A673 (cell line): ENCODE results near the gene SYTL4. TPM values are rescaled to one million over a fixed set of nuclear protein-coding genes. Genes with fewer than 3 reads are reported as not detected.

ENCODE experiments used
- BruUV-seq: library from RNA; stranded (reverse); fragments of 400-500 nt; replicated peaks from 2 replicates; lab custom pipeline; 2021; lab: Mats Ljungman, UMichigan
- CTCF ChIA-PET: fragments of 300-600 bp; sonication (Branson Sonifier 250); formaldehyde crosslinking; loops from one replicate; lab custom pipeline; 2022; ENCODE audit warnings: antibody characterized with exemption; lab: Charles Lee
- POLR2A ChIA-PET: fragments of 300-600 bp; sonication (Branson Sonifier 250); formaldehyde crosslinking; loops from one replicate; lab custom pipeline; 2022; ENCODE audit warnings: antibody characterized with exemption; ENCODE audit not compliant: low non-redundant PET; lab: Charles Lee
- DNase-seq: peaks from one replicate; pipeline ENCODE4 v3.0.0-alpha.2; 2015; ENCODE audit warnings: low spot score
- H3K27ac ChIP-seq: fragments of 200-600 bp; sonication (generic); 2 replicates; pipeline ENCODE4 v1.5.1; 2016; ENCODE audit warnings: mixed run types, low read depth, mild to moderate bottlenecking, mixed read lengths, antibody characterized with exemption, low read length; ENCODE audit not compliant: poor library complexity, severe bottlenecking
- H3K27me3 ChIP-seq: fragments of 200-600 bp; sonication (generic); replicated peaks from 2 replicates; pipeline ENCODE4 v1.6.1; 2017; ENCODE audit warnings: mixed run types, low read depth, mild to moderate bottlenecking, mixed read lengths, antibody characterized with exemption, low read length; ENCODE audit not compliant: insufficient read depth, poor library complexity
- H3K36me3 ChIP-seq: fragments of 200-600 bp; sonication (generic); 2 replicates; pipeline ENCODE4 v1.6.1; 2016; ENCODE audit warnings: mixed run types, mild to moderate bottlenecking, mixed read lengths, antibody characterized with exemption, low read length; ENCODE audit not compliant: insufficient read depth, poor library complexity, severe bottlenecking
- H3K4me1 ChIP-seq: fragments of 200-600 bp; sonication (generic); 2 replicates; pipeline ENCODE4 v1.6.1; 2017; ENCODE audit warnings: mixed run types, mild to moderate bottlenecking, mixed read lengths, antibody characterized with exemption, low read length; ENCODE audit not compliant: insufficient read depth, poor library complexity, severe bottlenecking
- H3K4me3 ChIP-seq: fragments of 200-600 bp; sonication (generic); 2 replicates; pipeline ENCODE4 v1.5.1; 2016; ENCODE audit warnings: low read depth, mixed run types, mild to moderate bottlenecking, mixed read lengths, low read length; ENCODE audit not compliant: poor library complexity, severe bottlenecking
- H3K9me3 ChIP-seq: fragments of 200-600 bp; sonication (generic); 2 replicates; pipeline ENCODE4 v1.6.1; 2016; ENCODE audit warnings: mixed run types, low read depth, mild to moderate bottlenecking, mixed read lengths, antibody characterized with exemption, low read length; ENCODE audit not compliant: poor library complexity, severe bottlenecking
- CTCF ChIP-seq: fragments of 300-800, 200-600 bp; sonication (generic); conservative IDR thresholded peaks from 2 replicates; pipeline ENCODE4 v1.5.1; 2017; ENCODE audit warnings: low read depth, mild to moderate bottlenecking, antibody characterized with exemption, low read length, moderate library complexity, mixed read lengths
- EZH2 ChIP-seq: fragments of 200-600 bp; sonication (generic); IDR thresholded peaks from 2 replicates; pipeline ENCODE4 v1.6.1; 2017; ENCODE audit warnings: borderline replicate concordance, low read depth, mild to moderate bottlenecking, mixed read lengths, antibody characterized with exemption, low read length; ENCODE audit not compliant: poor library complexity, severe bottlenecking
- intact Hi-C: fragments of 100-400 bp; cut with micrococcal nuclease; formaldehyde crosslinking; loops from one replicate; pipeline ENCODE4 v1.10.0; 2022; ENCODE audit not compliant: unreplicated experiment
- total RNA-seq: library from RNA; stranded (reverse); gene quantifications from 2 replicates; pipeline ENCODE4 v1.2.3, GENCODE V29; 2021

SYTL4 gene
- total RNA-seq, 1 experiment from 2014 or later = 2.3 TPM

GRCh38 chrX:100647739-100648138 lies 84.2 kb downstream of the SYTL4 start:
- Histone ChIP-seq H3K27ac (no peak overlapping the region), H3K9me3 (no peaks in the 10 kb centered on the region), H3K4me3 (no peak overlapping the region), H3K27me3 (no peaks in the 10 kb centered on the region), H3K36me3 (no peaks in the 10 kb centered on the region), H3K4me1 (peaks cover 8% of the 10 kb centered on the region)
- DNase-seq = no peak
- ChIA-PET POLR2A (no interaction called here), CTCF (no interaction called here)
- intact Hi-C loops = no loop called here
- no TSS peak for BruUV-seq
- TF ChIP-seq CTCF (no peak), EZH2 (no peak)

GRCh38 chrX:100647095-100647494 lies 84.8 kb downstream of the SYTL4 start:
- peaks cover 8% of the 10 kb centered on the region for H3K4me1 ChIP-seq
- no peaks in the 10 kb centered on the region for H3K9me3 ChIP-seq
- intact Hi-C loops = no loop called here
- no peak for TF ChIP-seq CTCF
- no peak for TF ChIP-seq EZH2
- no peaks in the 10 kb centered on the region for H3K36me3 ChIP-seq
- no TSS peak for BruUV-seq
- POLR2A ChIA-PET = no interaction called here
- no peak overlapping the region for H3K27ac ChIP-seq
- no peak overlapping the region for H3K4me3 ChIP-seq
- CTCF ChIA-PET = no interaction called here
- no peaks in the 10 kb centered on the region for H3K27me3 ChIP-seq
- no peak for DNase-seq

- Histone ChIP-seq H3K4me1 (peaks cover 8% of the 10 kb centered on the region), H3K36me3 (no peaks in the 10 kb centered on the region), H3K4me3 (peak overlapping the region; percentile 6), H3K9me3 (no peaks in the 10 kb centered on the region), H3K27ac (no peak overlapping the region), H3K27me3 (no peaks in the 10 kb centered on the region)
- TF ChIP-seq EZH2 = no peak
- no peak for TF ChIP-seq CTCF
- intact Hi-C loops = no loop called here
- BruUV-seq = no TSS peak
- DNase-seq = no peak
- POLR2A ChIA-PET = no interaction called here
- CTCF ChIA-PET = no interaction called here
Observed at GRCh38 chrX:100645106-100645505, 86.8 kb downstream of the SYTL4 start.
